Hepatocyte (in vitro differentiated cells): ENCODE results near the gene RARG.

ENCODE experiments used
- CTCF ChIP-seq: fragments of 200-600 bp; sonication (generic); IDR thresholded peaks from 2 replicates; pipeline ENCODE4 v1.5.1; 2016; ENCODE audit warnings: antibody characterized with exemption, mild to moderate bottlenecking; ENCODE audit not compliant: poor library complexity
- EZH2phosphoT487 ChIP-seq: fragments of 200-600 bp; sonication (generic); IDR thresholded peaks from one replicate; pipeline ENCODE4 v1.6.1; 2018; ENCODE audit warnings: antibody characterized with exemption, mild to moderate bottlenecking, low read depth, moderate library complexity; ENCODE audit not compliant: unreplicated experiment, severe bottlenecking

GRCh38 chr12:53222170-53222721 is 9.8 kb downstream of the RARG start:
- TF ChIP-seq CTCF: no peak
- TF ChIP-seq EZH2phosphoT487: no peak
